CD14-positive monocyte (primary cell): ENCODE measurements around the gene AQP3. TPM values are rescaled to one million over a fixed set of nuclear protein-coding genes. Genes with fewer than 3 reads are reported as not detected.
A peak's percentile ranks its signal among the peaks of the same experiment; 100 is the strongest.

ENCODE experiments used
- DNase-seq, 3 donors: peaks; one replicate each; pipeline ENCODE4 v3.0.0-alpha.2; 2011 to 2022
- H2AFZ ChIP-seq: 2 replicates; pipeline ENCODE4 v1.6.0; 2012; ENCODE audit warnings: mild to moderate bottlenecking, low read depth, low read length, inconsistent platforms; ENCODE audit not compliant: insufficient read depth, poor library complexity, severe bottlenecking
- H3K27ac ChIP-seq, 2 donors: 1 replicate in 1 of 2; 2 replicates in 1 of 2; pipeline ENCODE4 v1.5.1; 2012 to 2013; ENCODE audit warnings: low read length in 2 of 2, control low read depth in 1 of 2, inconsistent platforms in 1 of 2, low read depth in 1 of 2, mild to moderate bottlenecking in 1 of 2
- H3K27me3 ChIP-seq, 2 donors: one replicate each; pipeline versions ENCODE4 v1.6.0 to v1.6.1; 2011 to 2013; ENCODE audit warnings: low read length in 2 of 2; ENCODE audit not compliant: control insufficient read depth in 2 of 2, insufficient read depth in 2 of 2
- H3K36me3 ChIP-seq, 2 donors: replicated peaks in 1 of 2; 1 replicate in 1 of 2; 2 replicates in 1 of 2; pipeline versions ENCODE4 v1.5.1 to v1.6.1; 2012 to 2013; ENCODE audit warnings: low read length in 2 of 2, control low read depth in 1 of 2, inconsistent platforms in 1 of 2, mild to moderate bottlenecking in 1 of 2; ENCODE audit not compliant: insufficient read depth in 2 of 2, control insufficient read depth in 1 of 2
- H3K4me1 ChIP-seq, 2 donors: 1 replicate in 1 of 2; 2 replicates in 1 of 2; pipeline versions ENCODE4 v1.5.1 to v1.6.1; 2012 to 2013; ENCODE audit warnings: low read length in 2 of 2, control low read depth in 1 of 2, inconsistent platforms in 1 of 2, mild to moderate bottlenecking in 1 of 2, moderate library complexity in 1 of 2; ENCODE audit not compliant: insufficient read depth in 2 of 2, control insufficient read depth in 1 of 2
- H3K4me2 ChIP-seq: replicated peaks from 2 replicates; pipeline ENCODE3; 2012; ENCODE audit warnings: low read length, moderate library complexity, mild to moderate bottlenecking; ENCODE audit not compliant: poor library complexity, severe bottlenecking; ENCODE audit errors: extremely low read depth
- H3K4me3 ChIP-seq, 3 experiments: fragments of 200-600 bp in 1 of 3; sonication (generic) in 1 of 3; replicated peaks in 1 of 3; 1 replicate in 2 of 3; 2 replicates in 1 of 3; pipeline ENCODE4 v1.5.1; 2011 to 2013; ENCODE audit warnings: low read length in 3 of 3, mild to moderate bottlenecking in 3 of 3, control low read depth in 2 of 3, low read depth in 2 of 3, inconsistent platforms in 1 of 3, moderate library complexity in 1 of 3
- H3K79me2 ChIP-seq: 2 replicates; pipeline ENCODE4 v1.6.0; 2012; ENCODE audit warnings: mild to moderate bottlenecking, control low read depth, inconsistent platforms, low read length, moderate library complexity; ENCODE audit not compliant: insufficient read depth
- H3K9ac ChIP-seq: 2 replicates; pipeline ENCODE4 v1.6.0; 2017; ENCODE audit warnings: low read length, mild to moderate bottlenecking; ENCODE audit not compliant: insufficient read depth, poor library complexity, severe bottlenecking
- H3K9me3 ChIP-seq, 2 donors: replicated peaks in 1 of 2; 1 replicate in 1 of 2; 2 replicates in 1 of 2; pipeline versions ENCODE4 v1.5.1 to v1.6.1; 2012 to 2013; ENCODE audit warnings: low read length in 2 of 2, control low read depth in 1 of 2; ENCODE audit not compliant: control insufficient read depth in 1 of 2, insufficient read depth in 1 of 2
- H4K20me1 ChIP-seq: 2 replicates; pipeline ENCODE4 v1.6.0; 2012; ENCODE audit warnings: mild to moderate bottlenecking, low read length, control low read depth, moderate library complexity; ENCODE audit not compliant: insufficient read depth
- H3K27ac Mint-ChIP-seq, 7 donors: one replicate each; pipeline ENCODE4 v1.8.0; 2020; ENCODE audit warnings: mild to moderate bottlenecking in 7 of 7, mixed read lengths in 7 of 7, moderate library complexity in 6 of 7, inconsistent platforms in 2 of 7
- H3K27me3 Mint-ChIP-seq, 3 donors: one replicate each; pipeline ENCODE4 v1.8.0; 2021 to 2022; ENCODE audit warnings: low read depth in 3 of 3, mild to moderate bottlenecking in 3 of 3, mixed read lengths in 3 of 3, moderate library complexity in 3 of 3, inconsistent platforms in 1 of 3
- H3K36me3 Mint-ChIP-seq, 2 donors: one replicate each; pipeline ENCODE4 v1.8.0; 2020; ENCODE audit warnings: mixed read lengths in 2 of 2, inconsistent platforms in 1 of 2, mild to moderate bottlenecking in 1 of 2
- H3K4me1 Mint-ChIP-seq: one replicate; pipeline ENCODE4 v1.8.0; 2020; ENCODE audit warnings: mild to moderate bottlenecking, mixed read lengths
- H3K4me3 Mint-ChIP-seq, 2 donors: one replicate each; pipeline ENCODE4 v1.8.0; 2020; ENCODE audit warnings: mild to moderate bottlenecking in 2 of 2, mixed read lengths in 2 of 2, moderate library complexity in 1 of 2
- H3K9me3 Mint-ChIP-seq, 7 donors: one replicate each; pipeline ENCODE4 v1.8.0; 2020 to 2022; ENCODE audit warnings: mixed read lengths in 7 of 7, mild to moderate bottlenecking in 6 of 7, moderate library complexity in 6 of 7, inconsistent platforms in 2 of 7
- WGBS: methylation state at CpG from one replicate; pipeline ENCODE4 v1.1.5; 2013; ENCODE audit warnings: missing lambda C conversion rate; ENCODE audit not compliant: insufficient coverage; 5-methylcytosine and 5-hydroxymethylcytosine counted together
- intact Hi-C, 2 donors: fragments of 100-400 bp; cut with micrococcal nuclease; formaldehyde crosslinking; loops; one replicate each; pipeline versions ENCODE4 v1.15.0 to v1.15.1; 2023
- polyA plus RNA-seq, 3 donors: library from polyadenylated mRNA; depleted of rRNA in 1 of 3; unstranded in 2 of 3; stranded (reverse) in 1 of 3; fragments of 300-500 nt in 2 of 3; fragments of >200 nt in 1 of 3; fragmentation: Illumina TruSeq in 2 of 3; gene quantifications; 1 replicate in 2 of 3; 2 replicates in 1 of 3; pipeline ENCODE4 v1.2.3, GENCODE V29; 2012 to 2021
- TF ChIP-seq, protein P1 (sequence below): fragments of 200-600 bp; IDR thresholded peaks from one replicate; pipeline ENCODE4 v1.8.0; 2022; ENCODE audit warnings: antibody characterized with exemption, mild to moderate bottlenecking

The AQP3 gene
- polyA plus RNA-seq, 3 donors: 0.39 to 0.70 (median 0.63) TPM

DNA sequence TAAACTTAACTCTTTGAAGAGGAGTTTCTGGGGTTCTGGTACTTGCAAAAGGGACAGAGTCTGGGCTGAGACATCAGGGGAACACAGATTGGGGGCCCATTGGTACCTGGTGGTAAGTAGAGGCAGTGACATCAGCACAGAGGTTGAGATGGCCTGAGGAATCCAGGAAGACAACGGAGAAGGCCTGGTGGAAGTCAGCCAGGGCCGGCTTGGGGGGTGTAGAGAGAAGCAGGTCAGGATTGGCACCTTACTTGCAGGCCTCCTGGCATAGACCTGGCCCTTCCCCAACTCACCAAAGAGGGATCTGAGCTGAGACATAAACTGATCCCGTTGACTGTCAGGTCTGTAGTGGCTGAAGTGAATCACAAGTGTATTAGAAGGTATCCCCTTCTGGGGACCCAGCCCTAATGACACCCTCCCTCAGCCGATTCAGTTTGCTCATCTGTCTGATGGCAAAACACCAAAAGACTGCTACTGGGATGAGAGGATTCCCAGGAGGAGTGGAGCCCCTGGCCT is 20.9 kb upstream of the AQP3 start:
- peaks cover 0 to 1% (median 0%) of the 10 kb centered on the region in 7 donors for H3K9me3 Mint-ChIP-seq
- Histone ChIP-seq H2AFZ (no peak overlapping the region), H3K4me3 (no peak overlapping the region), H3K4me2 (no peak overlapping the region), H3K9ac (no peak overlapping the region), H3K36me3 (peaks cover 82 to 92% of the 10 kb centered on the region in 2 donors), H3K4me1 (peaks cover 10 to 11% of the 10 kb centered on the region in 2 donors), H3K9me3 (no peaks in the 10 kb centered on the region), H3K27me3 (no peaks in the 10 kb centered on the region), H3K79me2 (peaks cover 20% of the 10 kb centered on the region), H3K27ac (no peak overlapping the region), H4K20me1 (no peaks in the 10 kb centered on the region)
- TF ChIP-seq, protein P1, sequence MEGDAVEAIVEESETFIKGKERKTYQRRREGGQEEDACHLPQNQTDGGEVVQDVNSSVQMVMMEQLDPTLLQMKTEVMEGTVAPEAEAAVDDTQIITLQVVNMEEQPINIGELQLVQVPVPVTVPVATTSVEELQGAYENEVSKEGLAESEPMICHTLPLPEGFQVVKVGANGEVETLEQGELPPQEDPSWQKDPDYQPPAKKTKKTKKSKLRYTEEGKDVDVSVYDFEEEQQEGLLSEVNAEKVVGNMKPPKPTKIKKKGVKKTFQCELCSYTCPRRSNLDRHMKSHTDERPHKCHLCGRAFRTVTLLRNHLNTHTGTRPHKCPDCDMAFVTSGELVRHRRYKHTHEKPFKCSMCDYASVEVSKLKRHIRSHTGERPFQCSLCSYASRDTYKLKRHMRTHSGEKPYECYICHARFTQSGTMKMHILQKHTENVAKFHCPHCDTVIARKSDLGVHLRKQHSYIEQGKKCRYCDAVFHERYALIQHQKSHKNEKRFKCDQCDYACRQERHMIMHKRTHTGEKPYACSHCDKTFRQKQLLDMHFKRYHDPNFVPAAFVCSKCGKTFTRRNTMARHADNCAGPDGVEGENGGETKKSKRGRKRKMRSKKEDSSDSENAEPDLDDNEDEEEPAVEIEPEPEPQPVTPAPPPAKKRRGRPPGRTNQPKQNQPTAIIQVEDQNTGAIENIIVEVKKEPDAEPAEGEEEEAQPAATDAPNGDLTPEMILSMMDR: no peak
- H3K27me3 Mint-ChIP-seq: no peaks in the 10 kb centered on the region
- H3K36me3 Mint-ChIP-seq: peaks cover 78 to 91% of the 10 kb centered on the region in 2 donors
- no peak overlapping the region for H3K4me3 Mint-ChIP-seq
- intact Hi-C loops: no loop called here
- WGBS: no CpG with 5 or more reads among the region's 4 CpGs
- no peak overlapping the region for H3K27ac Mint-ChIP-seq
- no peak for DNase-seq
- H3K4me1 Mint-ChIP-seq: peaks cover 14% of the 10 kb centered on the region

- H3K9me3 Mint-ChIP-seq: peaks cover 0 to 2% (median 0%) of the 10 kb centered on the region in 7 donors
- Histone ChIP-seq H3K9ac (no peak overlapping the region), H3K4me2 (no peak overlapping the region), H2AFZ (no peak overlapping the region), H3K27me3 (no peaks in the 10 kb centered on the region), H3K27ac (no peak overlapping the region), H3K36me3 (peaks cover 89 to 99% of the 10 kb centered on the region in 2 donors), H3K79me2 (peaks cover 12% of the 10 kb centered on the region), H3K4me3 (no peak overlapping the region), H4K20me1 (no peaks in the 10 kb centered on the region), H3K4me1 (peaks cover 3% of the 10 kb centered on the region in 2 donors), H3K9me3 (no peaks in the 10 kb centered on the region)
- intact Hi-C loops: no loop called here
- H3K4me1 Mint-ChIP-seq: peaks cover 7% of the 10 kb centered on the region
- peaks cover 85 to 98% of the 10 kb centered on the region in 2 donors for H3K36me3 Mint-ChIP-seq
- no peaks in the 10 kb centered on the region for H3K27me3 Mint-ChIP-seq
- TF ChIP-seq, protein P1: no peak
- 100% methylated on average over 1 of the region's 7 CpGs for WGBS
- peak overlapping the region in 2 of 7 donors; percentile 4 to 26 for H3K27ac Mint-ChIP-seq
- no peak overlapping the region for H3K4me3 Mint-ChIP-seq
- no peak for DNase-seq
Observed at GRCh38 chr9:33467526-33467925, 20.1 kb upstream of the AQP3 start.
